Ishikawa (cell line): ENCODE results near the gene ENPP1.

ENCODE experiments used
- CEBPB ChIP-seq: IDR thresholded peaks from 2 replicates; pipeline ENCODE4 v1.6.1; 2012
- CREB1 ChIP-seq: IDR thresholded peaks from 2 replicates; pipeline ENCODE4 v1.6.1; 2012; ENCODE audit warnings: low read depth
- EGR1 ChIP-seq: IDR thresholded peaks from 2 replicates; pipeline ENCODE4 v1.6.1; 2012
- EP300 ChIP-seq: IDR thresholded peaks from 2 replicates; pipeline ENCODE4 v1.6.1; 2012; ENCODE audit warnings: borderline replicate concordance
- FOXM1 ChIP-seq: IDR thresholded peaks from 2 replicates; pipeline ENCODE4 v1.6.1; 2012; ENCODE audit warnings: low read depth, borderline replicate concordance
- MAX ChIP-seq: IDR thresholded peaks from 2 replicates; pipeline ENCODE4 v1.6.1; 2012
- NFIC ChIP-seq: IDR thresholded peaks from 2 replicates; pipeline ENCODE4 v1.6.1; 2012
- RAD21 ChIP-seq: IDR thresholded peaks from 2 replicates; pipeline ENCODE4 v1.6.1; 2012; ENCODE audit warnings: low read depth
- TAF1 ChIP-seq: IDR thresholded peaks from 2 replicates; pipeline ENCODE4 v1.6.1; 2012; ENCODE audit warnings: low read depth, mild to moderate bottlenecking
- TCF12 ChIP-seq: IDR thresholded peaks from 2 replicates; pipeline ENCODE4 v1.6.1; 2012; ENCODE audit warnings: low read depth
- TEAD4 ChIP-seq: IDR thresholded peaks from 2 replicates; pipeline ENCODE4 v1.6.1; 2012
- USF1 ChIP-seq: IDR thresholded peaks from 2 replicates; pipeline ENCODE4 v1.6.1; 2012
- YY1 ChIP-seq: IDR thresholded peaks from 2 replicates; pipeline ENCODE4 v1.6.1; 2012; ENCODE audit warnings: low read depth
- ZBTB7A ChIP-seq: IDR thresholded peaks from 2 replicates; pipeline ENCODE4 v1.6.1; 2012; ENCODE audit warnings: low read depth
- TF ChIP-seq, protein P1 (sequence below): IDR thresholded peaks from 2 replicates; pipeline ENCODE4 v1.6.1; 2012; ENCODE audit warnings: low read depth, mild to moderate bottlenecking

Gene ENPP1

GRCh38 chr6:131787766-131788712, 19.8 kb upstream of the ENPP1 start:
- no peak for TF ChIP-seq YY1
- TF ChIP-seq RAD21, result no peak
- TF ChIP-seq, protein P1, sequence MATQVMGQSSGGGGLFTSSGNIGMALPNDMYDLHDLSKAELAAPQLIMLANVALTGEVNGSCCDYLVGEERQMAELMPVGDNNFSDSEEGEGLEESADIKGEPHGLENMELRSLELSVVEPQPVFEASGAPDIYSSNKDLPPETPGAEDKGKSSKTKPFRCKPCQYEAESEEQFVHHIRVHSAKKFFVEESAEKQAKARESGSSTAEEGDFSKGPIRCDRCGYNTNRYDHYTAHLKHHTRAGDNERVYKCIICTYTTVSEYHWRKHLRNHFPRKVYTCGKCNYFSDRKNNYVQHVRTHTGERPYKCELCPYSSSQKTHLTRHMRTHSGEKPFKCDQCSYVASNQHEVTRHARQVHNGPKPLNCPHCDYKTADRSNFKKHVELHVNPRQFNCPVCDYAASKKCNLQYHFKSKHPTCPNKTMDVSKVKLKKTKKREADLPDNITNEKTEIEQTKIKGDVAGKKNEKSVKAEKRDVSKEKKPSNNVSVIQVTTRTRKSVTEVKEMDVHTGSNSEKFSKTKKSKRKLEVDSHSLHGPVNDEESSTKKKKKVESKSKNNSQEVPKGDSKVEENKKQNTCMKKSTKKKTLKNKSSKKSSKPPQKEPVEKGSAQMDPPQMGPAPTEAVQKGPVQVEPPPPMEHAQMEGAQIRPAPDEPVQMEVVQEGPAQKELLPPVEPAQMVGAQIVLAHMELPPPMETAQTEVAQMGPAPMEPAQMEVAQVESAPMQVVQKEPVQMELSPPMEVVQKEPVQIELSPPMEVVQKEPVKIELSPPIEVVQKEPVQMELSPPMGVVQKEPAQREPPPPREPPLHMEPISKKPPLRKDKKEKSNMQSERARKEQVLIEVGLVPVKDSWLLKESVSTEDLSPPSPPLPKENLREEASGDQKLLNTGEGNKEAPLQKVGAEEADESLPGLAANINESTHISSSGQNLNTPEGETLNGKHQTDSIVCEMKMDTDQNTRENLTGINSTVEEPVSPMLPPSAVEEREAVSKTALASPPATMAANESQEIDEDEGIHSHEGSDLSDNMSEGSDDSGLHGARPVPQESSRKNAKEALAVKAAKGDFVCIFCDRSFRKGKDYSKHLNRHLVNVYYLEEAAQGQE, result no peak
- no peak for TF ChIP-seq MAX
- TF ChIP-seq NFIC, result no peak
- no peak for TF ChIP-seq TCF12
- no peak for TF ChIP-seq USF1
- TF ChIP-seq EP300, result no peak

GRCh38 chr6:131789219-131789618, 18.6 kb upstream of the ENPP1 start:
- TF ChIP-seq, protein P1, result no peak
- TF ChIP-seq EGR1, result no peak
- TF ChIP-seq MAX, result no peak
- TF ChIP-seq TEAD4, result no peak
- no peak for TF ChIP-seq TCF12
- TF ChIP-seq TAF1, result no peak
- no peak for TF ChIP-seq USF1
- no peak for TF ChIP-seq FOXM1
- TF ChIP-seq EP300, result no peak
- no peak for TF ChIP-seq RAD21
- no peak for TF ChIP-seq CEBPB
- TF ChIP-seq NFIC, result no peak
- no peak for TF ChIP-seq ZBTB7A

GRCh38 chr6:131791476-131791875, 16.3 kb upstream of the ENPP1 start:
- TF ChIP-seq, protein P1, result no peak
- TF ChIP-seq EP300 (no peak), CEBPB (no peak), TCF12 (no peak), RAD21 (no peak), YY1 (no peak), FOXM1 (no peak), TAF1 (no peak), MAX (no peak), CREB1 (no peak), USF1 (no peak), ZBTB7A (no peak), TEAD4 (no peak), NFIC (no peak)
